Peyer's patch (tissue), 4 donors: Measurements from ENCODE around the gene FMN1. TPM values are rescaled to one million over a fixed set of nuclear protein-coding genes. Genes with fewer than 3 reads are reported as not detected.
A peak's percentile ranks its signal among the peaks of the same experiment; 100 is the strongest.

Source experiments
- DNase-seq, 3 donors: peaks; one replicate each; pipeline ENCODE4 v3.0.0-alpha.2; 2017 to 2019
- H3K27ac ChIP-seq, 4 donors: fragments of 200-600 bp; sonication (generic); one replicate each; pipeline ENCODE4 v1.5.1; 2016 to 2019
- H3K27me3 ChIP-seq, 2 donors: fragments of 200-600 bp; sonication (generic); one replicate each; pipeline ENCODE4 v1.5.1; 2019
- H3K36me3 ChIP-seq, 3 donors: fragments of 200-600 bp; sonication (generic); one replicate each; pipeline ENCODE4 v1.5.1; 2016 to 2019
- H3K4me1 ChIP-seq, 4 donors: fragments of 200-600 bp; sonication (generic); one replicate each; pipeline ENCODE4 v1.5.1; 2016 to 2019
- H3K4me3 ChIP-seq, 4 donors: fragments of 200-600 bp; sonication (generic); 1 replicate in 3 of 4; 2 replicates in 1 of 4; pipeline ENCODE4 v1.5.1; 2016 to 2019; ENCODE audit warnings: mild to moderate bottlenecking in 1 of 4
- H3K9me3 ChIP-seq, 4 donors: fragments of 200-600 bp; sonication (generic); one replicate each; pipeline ENCODE4 v1.5.1; 2016 to 2019; ENCODE audit warnings: mild to moderate bottlenecking in 1 of 4
- CTCF ChIP-seq, 6 experiments: fragments of 450-650 bp in 4 of 6; fragments of 200-600 bp in 2 of 6; sonication (generic) in 1 of 6; IDR thresholded peaks; one replicate each; pipeline ENCODE4 v1.5.1; 2017 to 2019; ENCODE audit warnings: antibody characterized with exemption in 6 of 6, mild to moderate bottlenecking in 3 of 6, moderate library complexity in 1 of 6
- POLR2A ChIP-seq, 2 donors: fragments of 450-650 bp; IDR thresholded peaks; one replicate each; pipeline ENCODE4 v1.5.1; 2017; ENCODE audit warnings: antibody characterized with exemption in 2 of 2, mild to moderate bottlenecking in 2 of 2, moderate library complexity in 2 of 2
- small RNA-seq, 2 donors: library from RNA; depleted of rRNA; stranded (forward); fragments of <200 nt; gene quantifications; one replicate each; pipeline ENCODE3, GENCODE V24; 2016
- total RNA-seq, 4 donors: library from RNA; depleted of rRNA; stranded (reverse); fragments of >200 nt; gene quantifications; one replicate each; pipeline ENCODE4 v1.1.0, GENCODE V29; 2016

FMN1 gene
- total RNA-seq, 4 donors from 2014 or later = 15.4 to 57.8 (median 29.1) TPM

- H3K27ac ChIP-seq = peak overlapping the region; percentile 58 to 64 (median 62)
- H3K9me3 ChIP-seq = no peaks in the 10 kb centered on the region
- no peak for TF ChIP-seq CTCF (IDR thresholded peaks at IDR 0.05)
- TF ChIP-seq POLR2A (IDR thresholded peaks at IDR 0.05) = no peak
- peaks cover 0 to 23% (median 0%) of the 10 kb centered on the region in 4 donors for H3K4me1 ChIP-seq
- H3K4me3 ChIP-seq = peak overlapping the region in 3 of 4 donors; percentile 27 to 49 (median 31)
- no peaks in the 10 kb centered on the region for H3K36me3 ChIP-seq
- DNase-seq = no peak
- peaks cover 0 to 17% of the 10 kb centered on the region in 2 donors for H3K27me3 ChIP-seq
Observed at GRCh38 chr15:32716915-32717425, 477.5 kb downstream of the FMN1 start.

- Histone ChIP-seq H3K27me3 (peaks cover 0 to 17% of the 10 kb centered on the region in 2 donors), H3K9me3 (no peaks in the 10 kb centered on the region), H3K27ac (peak overlapping the region in 2 of 4 donors; percentile 13 to 62), H3K36me3 (no peaks in the 10 kb centered on the region), H3K4me3 (peak overlapping the region in 1 of 4 donors; percentile 49), H3K4me1 (peaks cover 0 to 23% (median 0%) of the 10 kb centered on the region in 4 donors)
- no peak for TF ChIP-seq CTCF (IDR thresholded peaks at IDR 0.05)
- no peak for TF ChIP-seq POLR2A (IDR thresholded peaks at IDR 0.05)
- no peak for DNase-seq
Observed at GRCh38 chr15:32716216-32716914, 478.1 kb downstream of the FMN1 start.

Small RNA genes within 50 kb of the gene (small RNA-seq; reads per million reads assigned to genes)
- gene RF00591 = 0 reads per million in 2 donors

Other genes with a start within 250 kb of the FMN1 start
- gene RYR3, start 116.3 kb upstream of the FMN1 start, total RNA-seq = 1 to 10 TPM in 3 of 4 donors, under 1 TPM in 1; 0.18 to 3.3 (median 2.3) TPM